Measurements from ENCODE around the gene DENND5B.

GRCh38 chr12:31578632-31579031, 12.3 kb downstream of the DENND5B start:
- no peak for TF ChIP-seq CTCF (IDR thresholded peaks at IDR 0.05 in 8 of 11, conservative IDR thresholded peaks at IDR 0.05 in 3 of 11)
- TF ChIP-seq POLR2A (IDR thresholded peaks at IDR 0.05): no peak
